ENCODE results near the gene AATK. TPM values are rescaled to one million over a fixed set of nuclear protein-coding genes. Genes with fewer than 3 reads are reported as not detected.

Gene AATK
- total and polyA plus RNA-seq, 10 of the 15 experiments (the other 5 are each of a cell fraction or from before 2014, with no cell fraction given) = 0.04 TPM; not detected in 9

- Histone ChIP-seq H3K27ac (ENCODE audit: control insufficient read depth, insufficient read depth) (no peak overlapping the region), H3K79me2 (ENCODE audit: control insufficient read depth, insufficient read depth, low read length) (no peaks in the 10 kb centered on the region), H3K4me1 (ENCODE audit: control insufficient read depth, insufficient read depth, low read length) (peaks cover 3% of the 10 kb centered on the region; the same call in 1 of the 2 replicates), H3K4me2 (ENCODE audit: control insufficient read depth, insufficient read depth) (no peak overlapping the region), H4K20me1 (ENCODE audit: control insufficient read depth, insufficient read depth) (no peaks in the 10 kb centered on the region), H3K27me3 (replicated peaks in 1 of 2; ENCODE audit: control insufficient read depth in 2 of 2, insufficient read depth in 2 of 2, low read length in 1 of 2) (no peaks in the 10 kb centered on the region), H3K9me3 (replicated peaks; ENCODE audit: control insufficient read depth, insufficient read depth, low read length) (no peaks in the 10 kb centered on the region), H2AFZ (ENCODE audit: control insufficient read depth, low read depth, low read length) (no peak overlapping the region), H3K4me3 (no peak overlapping the region), H3K36me3 (ENCODE audit: control insufficient read depth in 2 of 2, insufficient read depth in 2 of 2, low read length in 1 of 2) (no peaks in the 10 kb centered on the region; a peak in 2 of 4 replicates), H3K9ac (ENCODE audit: control insufficient read depth, insufficient read depth, low read length) (no peak overlapping the region)
- ATAC-seq = no peak
- TF ChIP-seq MTA3 (IDR thresholded peaks at IDR 0.05; ENCODE audit: borderline replicate concordance, low read length) (no peak), NR2F1 (conservative IDR thresholded peaks at IDR 0.05) (no peak), YY1 (IDR thresholded peaks at IDR 0.05; ENCODE audit: low read depth, low read length) (no peak), RAD51 (IDR thresholded peaks at IDR 0.05) (no peak), RELA (IDR thresholded peaks at IDR 0.05; ENCODE audit: borderline replicate concordance, partially characterized antibody) (no peak)
- ChIA-PET RAD21 (ENCODE audit: unreplicated experiment) (no interaction called here), SMC1A (ENCODE audit: uncharacterized antibody, unreplicated experiment) (no interaction called here), POLR2A (no interaction called here), CTCF (no interaction called here)
- in situ Hi-C loops (cut with MboI) = no loop called here
- BruUV-seq (replicated peaks) = no TSS peak
- 94% methylated on average over 7 of the region's 7 CpGs for WGBS (ENCODE audit: insufficient coverage, insufficient replicate concordance, low lambda C conversion rate, missing lambda C conversion rate)
- intact Hi-C loops (cut with micrococcal nuclease; ENCODE audit: unreplicated experiment) = no loop called here
- DNase-seq (ENCODE audit: low read depth, low spot score) = no peak
- FAIRE-seq = no peak
Observed at GRCh38 chr17:81189016-81189415, 23.0 kb upstream of the AATK start.

GRCh38 chr17:81188491-81188840, 22.4 kb upstream of the AATK start:
- no peak for DNase-seq (ENCODE audit: low read depth, low spot score)
- no peaks in the 10 kb centered on the region for H3K27me3 ChIP-seq (replicated peaks in 1 of 2; ENCODE audit: control insufficient read depth in 2 of 2, insufficient read depth in 2 of 2, low read length in 1 of 2)
- ATAC-seq = no peak
- no peaks in the 10 kb centered on the region for H3K79me2 ChIP-seq (ENCODE audit: control insufficient read depth, insufficient read depth, low read length)
- H4K20me1 ChIP-seq (ENCODE audit: control insufficient read depth, insufficient read depth) = no peaks in the 10 kb centered on the region
- H3K4me2 ChIP-seq (ENCODE audit: control insufficient read depth, insufficient read depth) = no peak overlapping the region
- no peak overlapping the region for H3K27ac ChIP-seq (ENCODE audit: control insufficient read depth, insufficient read depth)
- FAIRE-seq = no peak
- in situ Hi-C loops (cut with MboI) = no loop called here
- H3K9ac ChIP-seq (ENCODE audit: control insufficient read depth, insufficient read depth, low read length) = no peak overlapping the region
- 86% methylated on average over 11 of the region's 12 CpGs for WGBS (ENCODE audit: insufficient coverage, insufficient replicate concordance, low lambda C conversion rate, missing lambda C conversion rate)
- POLR2A ChIA-PET = no interaction called here
- no peaks in the 10 kb centered on the region; a peak in 2 of 4 replicates for H3K36me3 ChIP-seq (ENCODE audit: control insufficient read depth in 2 of 2, insufficient read depth in 2 of 2, low read length in 1 of 2)
- intact Hi-C loops (cut with micrococcal nuclease; ENCODE audit: unreplicated experiment) = no loop called here
- no peaks in the 10 kb centered on the region for H3K4me1 ChIP-seq (ENCODE audit: control insufficient read depth, insufficient read depth, low read length)
- H3K4me3 ChIP-seq = no peak overlapping the region
- CTCF ChIA-PET = no interaction called here
- SMC1A ChIA-PET (ENCODE audit: uncharacterized antibody, unreplicated experiment) = no interaction called here
- H2AFZ ChIP-seq (ENCODE audit: control insufficient read depth, low read depth, low read length) = no peak overlapping the region
- no peaks in the 10 kb centered on the region for H3K9me3 ChIP-seq (replicated peaks; ENCODE audit: control insufficient read depth, insufficient read depth, low read length)
- BruUV-seq (replicated peaks) = no TSS peak
- RAD21 ChIA-PET (ENCODE audit: unreplicated experiment) = no interaction called here
- no peak for TF ChIP-seq MTA3 (IDR thresholded peaks at IDR 0.05; ENCODE audit: borderline replicate concordance, low read length)
- TF ChIP-seq PKNOX1 (IDR thresholded peaks at IDR 0.05) = no peak
- TF ChIP-seq ZBED1 (IDR thresholded peaks at IDR 0.05; ENCODE audit: borderline replicate concordance) = no peak
- TF ChIP-seq MAX (IDR thresholded peaks at IDR 0.05; ENCODE audit: low read depth, low read length) = no peak
- no peak for TF ChIP-seq DPF2 (IDR thresholded peaks at IDR 0.05)
- no peak for TF ChIP-seq ZNF384 (IDR thresholded peaks at IDR 0.05; ENCODE audit: borderline replicate concordance, low read depth, low read length)
- no peak for TF ChIP-seq YBX1 (IDR thresholded peaks at IDR 0.05)
- no peak for TF ChIP-seq ZBTB4 (CRISPR knock-in tag; IDR thresholded peaks at IDR 0.05)
- no peak for TF ChIP-seq CHD2 (IDR thresholded peaks at IDR 0.05; ENCODE audit: borderline replicate concordance, low read depth, low read length)
- no peak for TF ChIP-seq ZBTB33 (IDR thresholded peaks at IDR 0.05)

All from GM12878 (cell line).